ENCODE measurements around the gene TMEM42. TPM values are rescaled to one million over a fixed set of nuclear protein-coding genes. Genes with fewer than 3 reads are reported as not detected.
"Not testable (repeated sequence)": the region's sequence is repeated elsewhere in the genome, so short reads cannot be mapped to it uniquely, and the experiment has no call there.

The TMEM42 gene
- polyA plus RNA-seq, 6 donors from 2014 or later, result 40.8 to 77.0 (median 47.2) TPM

DNA sequence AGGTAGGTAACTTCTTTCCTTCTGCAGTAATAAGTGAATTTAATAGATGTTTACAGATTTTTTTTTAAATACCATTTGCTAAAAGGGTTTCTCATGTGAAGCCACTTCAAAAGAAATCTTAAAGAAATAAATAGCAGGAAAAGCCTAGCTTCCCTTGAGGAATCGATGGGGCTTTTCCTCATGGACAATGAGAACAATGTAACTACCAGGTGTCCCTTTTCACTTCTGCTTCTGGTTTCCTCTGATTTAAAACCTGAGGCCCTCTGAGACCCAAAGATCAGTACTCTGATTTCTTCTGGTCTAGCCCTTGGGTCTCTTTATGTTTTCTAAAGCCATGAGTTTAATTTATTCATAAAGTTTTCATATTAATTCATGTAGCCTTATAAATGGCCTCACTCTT is 13.1 kb upstream of the TMEM42 start:
- Mint-ChIP-seq H3K27me3 (no peaks in the 10 kb centered on the region), H3K36me3 (no peaks in the 10 kb centered on the region), H3K27ac (no peak overlapping the region), H3K4me1 (no peaks in the 10 kb centered on the region), H3K4me3 (no peak overlapping the region), H3K9me3 (peaks cover 0 to 1% (median 0%) of the 10 kb centered on the region in 7 donors)
- ATAC-seq (ENCODE audit: low read depth in 2 of 2) (no peak), DNase-seq (no peak)

- H3K9me3 Mint-ChIP-seq; ATAC-seq (ENCODE audit: low read depth in 2 of 2); H3K36me3 Mint-ChIP-seq; H3K27ac Mint-ChIP-seq; H3K4me1 Mint-ChIP-seq; H3K4me3 Mint-ChIP-seq; H3K27me3 Mint-ChIP-seq; DNase-seq: not testable (repeated sequence)
Observed at GRCh38 chr3:44856663-44857062, 5.0 kb upstream of the TMEM42 start.

DNA sequence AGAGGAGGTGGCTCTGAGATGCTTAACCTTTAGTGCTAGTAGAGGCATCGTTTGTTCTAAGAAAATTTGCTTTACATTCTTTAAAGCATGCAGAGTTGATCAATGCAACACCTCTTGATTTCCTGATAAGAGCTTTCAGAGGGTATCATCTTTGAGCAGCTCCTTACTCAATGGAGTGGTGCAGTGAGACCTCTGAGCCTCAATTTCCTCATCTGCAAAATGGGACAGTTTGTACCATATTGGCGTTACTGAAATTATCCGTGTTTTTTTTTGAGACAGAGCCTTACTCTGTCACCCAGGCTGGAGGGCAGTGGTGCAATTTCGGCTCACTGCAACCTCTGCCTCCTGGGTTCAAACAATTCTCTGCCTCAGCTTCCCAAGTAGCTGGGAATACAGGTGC is 1.6 kb upstream of the TMEM42 start:
- ATAC-seq (ENCODE audit: low read depth in 2 of 2) (no peak), DNase-seq (no peak)
- H3K4me1 Mint-ChIP-seq, result peaks cover 13 to 32% (median 18%) of the 10 kb centered on the region in 3 donors
- H3K4me3 Mint-ChIP-seq, result peak overlapping the region in 3 of 8 donors; percentile 4 to 90 (median 44)
- H3K27me3 Mint-ChIP-seq, result no peaks in the 10 kb centered on the region
- H3K9me3 Mint-ChIP-seq, result no peaks in the 10 kb centered on the region
- H3K27ac Mint-ChIP-seq, result peak overlapping the region in 2 of 6 donors; percentile 7 to 86
- H3K36me3 Mint-ChIP-seq, result no peaks in the 10 kb centered on the region

- Mint-ChIP-seq H3K9me3 (no peaks in the 10 kb centered on the region), H3K27ac (peak overlapping the region; percentile 87 to 96 (median 94)), H3K4me1 (peaks cover 23 to 34% (median 24%) of the 10 kb centered on the region in 3 donors), H3K27me3 (no peaks in the 10 kb centered on the region), H3K36me3 (peaks cover 0 to 8% of the 10 kb centered on the region in 2 donors), H3K4me3 (peak overlapping the region; percentile 82 to 93 (median 90))
- DNase-seq (no peak), ATAC-seq (ENCODE audit: low read depth in 2 of 2) (peak; percentile 16 to 23)
Observed at GRCh38 chr3:44862226-44862637, 520 bp downstream of the TMEM42 start.

DNA sequence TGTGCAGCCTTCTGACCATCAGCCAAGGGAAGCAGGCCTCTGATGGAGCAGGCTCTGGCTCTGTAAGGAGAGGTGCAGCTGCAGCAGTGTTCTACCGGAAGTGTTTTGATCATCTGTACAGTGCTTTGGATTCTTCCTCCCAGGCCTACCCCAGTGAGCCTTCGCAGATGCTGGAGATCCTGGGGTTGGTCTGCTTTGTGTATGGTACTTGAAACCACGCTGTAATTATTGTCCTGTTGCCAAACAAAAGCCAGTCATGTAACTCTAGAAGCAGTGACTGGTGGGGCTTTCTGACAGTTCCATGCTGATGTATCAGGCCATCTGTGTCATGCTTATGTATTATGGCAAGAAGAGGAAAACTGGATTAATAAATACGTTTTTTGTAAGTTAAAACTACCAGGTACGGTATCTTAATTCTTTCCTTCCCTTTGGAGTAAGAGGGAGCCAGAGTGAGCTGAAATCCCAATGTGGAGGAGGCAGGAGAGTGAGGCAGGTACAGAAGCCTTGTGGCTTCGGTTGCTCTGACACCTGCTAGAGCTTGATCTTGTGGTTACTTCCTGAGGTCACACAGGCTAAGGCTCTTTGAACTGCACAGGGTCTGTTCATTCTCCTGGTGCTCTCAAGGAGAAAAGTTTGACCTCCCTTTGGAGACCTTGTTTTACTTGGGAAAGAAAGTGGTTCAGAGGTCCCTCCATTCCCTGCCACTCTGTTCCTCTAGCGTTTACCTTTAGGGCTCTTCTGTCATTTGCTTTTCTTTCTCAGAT is 3.7 kb downstream of the TMEM42 start:
- no peak for ATAC-seq (ENCODE audit: low read depth in 2 of 2)
- H3K4me1 Mint-ChIP-seq, result peaks cover 26 to 34% (median 27%) of the 10 kb centered on the region in 3 donors
- H3K4me3 Mint-ChIP-seq, result peak overlapping the region in 1 of 8 donors; percentile 45
- peaks cover 0 to 11% of the 10 kb centered on the region in 2 donors for H3K36me3 Mint-ChIP-seq
- DNase-seq, result no peak
- H3K27me3 Mint-ChIP-seq, result no peaks in the 10 kb centered on the region
- peaks cover 0 to 5% (median 0%) of the 10 kb centered on the region in 7 donors for H3K9me3 Mint-ChIP-seq
- peak overlapping the region in 3 of 6 donors; percentile 8 to 75 (median 71) for H3K27ac Mint-ChIP-seq

DNA sequence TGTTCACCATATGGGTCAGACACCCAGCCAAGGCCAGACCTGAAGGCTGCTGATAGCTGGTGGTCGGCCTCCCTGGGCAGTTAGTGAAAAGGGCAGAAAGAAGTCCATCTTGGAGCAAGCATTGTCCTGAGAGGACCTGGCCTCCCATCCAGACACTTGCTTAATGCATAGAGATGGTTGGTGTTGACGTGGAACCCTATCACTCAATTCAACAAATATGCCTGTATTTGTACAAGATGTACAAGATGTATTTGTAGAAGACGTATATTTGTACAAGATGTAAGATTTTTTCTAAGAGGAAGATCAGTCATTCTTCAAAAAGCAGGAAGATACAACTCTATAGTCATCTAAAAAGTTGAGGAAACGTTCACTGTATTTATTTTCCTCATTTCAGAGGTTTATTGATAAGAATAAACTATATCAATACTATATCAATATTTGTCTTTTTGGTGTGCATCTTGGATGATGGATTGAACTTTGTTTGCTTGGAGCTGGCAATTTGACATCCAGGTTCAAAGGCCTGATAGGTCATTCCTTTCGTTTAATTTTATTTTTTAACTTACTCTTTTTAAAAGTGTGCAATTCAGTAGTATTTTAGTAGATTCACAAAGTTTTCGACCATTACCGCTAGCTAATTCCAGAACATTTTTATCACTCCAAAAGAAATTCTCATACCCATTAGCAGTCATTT is 5.9 kb downstream of the TMEM42 start:
- no peak for ATAC-seq (ENCODE audit: low read depth in 2 of 2)
- no peak overlapping the region for H3K27ac Mint-ChIP-seq

GRCh38 chr3:44870375-44871061 is 8.8 kb downstream of the TMEM42 start:
- no peak for ATAC-seq (ENCODE audit: low read depth in 2 of 2)
- Mint-ChIP-seq H3K9me3 (peaks cover 0 to 5% (median 0%) of the 10 kb centered on the region in 7 donors), H3K27ac (peak overlapping the region in 1 of 6 donors; percentile 27), H3K4me3 (no peak overlapping the region), H3K4me1 (peaks cover 2 to 13% (median 9%) of the 10 kb centered on the region in 3 donors), H3K36me3 (peaks cover 0 to 11% of the 10 kb centered on the region in 2 donors), H3K27me3 (no peaks in the 10 kb centered on the region)
- no peak for DNase-seq

More for the DNA sequence above, 5.9 kb downstream of the TMEM42 start:
- peaks cover 0 to 5% (median 0%) of the 10 kb centered on the region in 7 donors for H3K9me3 Mint-ChIP-seq
- peaks cover 0 to 11% of the 10 kb centered on the region in 2 donors for H3K36me3 Mint-ChIP-seq
- H3K4me1 Mint-ChIP-seq, result peaks cover 22 to 24% (median 23%) of the 10 kb centered on the region in 3 donors
- H3K4me3 Mint-ChIP-seq, result peak overlapping the region in 1 of 8 donors; percentile 2
- no peak for DNase-seq
- no peaks in the 10 kb centered on the region for H3K27me3 Mint-ChIP-seq

- Mint-ChIP-seq H3K27ac (peak within 1 kb of the TSS in 2 of 6 donors; percentile 37 to 58), H3K36me3 (no peaks in the 10 kb centered on the region), H3K4me3 (no peak within 1 kb of the TSS), H3K9me3 (no peaks in the 10 kb centered on the region), H3K27me3 (no peaks in the 10 kb centered on the region), H3K4me1 (no peaks in the 10 kb centered on the region)
- ATAC-seq (ENCODE audit: low read depth in 2 of 2) (no peak), DNase-seq (no peak)
Observed at GRCh38 chr3:44874308-44874707, 12.6 kb downstream of the TMEM42 start, which contains the start of gene TGM4. Gene TGM4 (plus strand): TSS chr3:44874608. CDS start chr3:44874679, 71 bp downstream.

GRCh38 chr3:44875596-44875995 is 13.9 kb downstream of the TMEM42 start:
- no peak for DNase-seq

GRCh38 chr3:44877333-44877732 is 15.6 kb downstream of the TMEM42 start:
- DNase-seq, result no peak
- no peaks in the 10 kb centered on the region for H3K9me3 Mint-ChIP-seq
- ATAC-seq (ENCODE audit: low read depth in 2 of 2), result no peak
- no peak overlapping the region for H3K4me3 Mint-ChIP-seq
- no peaks in the 10 kb centered on the region for H3K36me3 Mint-ChIP-seq
- H3K27me3 Mint-ChIP-seq, result peaks cover 0 to 3% (median 1%) of the 10 kb centered on the region in 3 donors
- no peak overlapping the region for H3K27ac Mint-ChIP-seq
- H3K4me1 Mint-ChIP-seq, result no peaks in the 10 kb centered on the region

More at GRCh38 chr3:44875596-44875995, 13.9 kb downstream of the TMEM42 start:
- Mint-ChIP-seq H3K9me3 (no peaks in the 10 kb centered on the region), H3K36me3 (no peaks in the 10 kb centered on the region), H3K4me1 (no peaks in the 10 kb centered on the region), H3K27ac (peak overlapping the region in 1 of 6 donors; percentile 37), H3K4me3 (no peak overlapping the region), H3K27me3 (no peaks in the 10 kb centered on the region)
- ATAC-seq (ENCODE audit: low read depth in 2 of 2), result no peak

DNA sequence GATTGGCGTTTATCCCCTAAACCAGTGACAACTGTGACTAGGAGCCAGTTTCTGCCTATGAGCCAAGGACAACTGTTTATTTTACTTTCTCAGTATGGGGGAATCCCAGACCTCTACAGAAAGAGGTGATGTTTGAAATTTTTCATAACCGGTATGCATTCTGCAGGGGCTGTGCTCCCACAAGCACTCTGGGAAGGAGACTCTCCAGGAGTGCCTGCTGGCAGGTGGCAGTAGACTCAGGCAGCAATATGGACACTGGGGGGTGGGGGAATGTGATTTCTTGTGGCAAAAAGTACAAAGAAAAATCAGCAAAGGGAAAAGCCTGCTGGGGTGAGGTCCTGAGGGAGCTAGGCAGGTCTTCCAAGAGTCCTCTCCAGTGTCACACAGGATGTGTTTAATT is 18.6 kb downstream of the TMEM42 start:
- Mint-ChIP-seq H3K4me3 (no peak overlapping the region), H3K4me1 (no peaks in the 10 kb centered on the region), H3K9me3 (no peaks in the 10 kb centered on the region), H3K27ac (peak overlapping the region in 1 of 6 donors; percentile 67), H3K27me3 (peaks cover 0 to 15% (median 13%) of the 10 kb centered on the region in 3 donors), H3K36me3 (no peaks in the 10 kb centered on the region)
- no peak for DNase-seq
- ATAC-seq (ENCODE audit: low read depth in 2 of 2), result no peak

- DNase-seq (no peak), ATAC-seq (ENCODE audit: low read depth in 2 of 2) (no peak)
- Mint-ChIP-seq H3K27me3 (peaks cover 6 to 35% (median 30%) of the 10 kb centered on the region in 3 donors), H3K4me1 (peaks cover 0 to 2% (median 0%) of the 10 kb centered on the region in 3 donors), H3K36me3 (no peaks in the 10 kb centered on the region), H3K4me3 (no peak overlapping the region), H3K9me3 (peaks cover 0 to 1% (median 0%) of the 10 kb centered on the region in 7 donors), H3K27ac (no peak overlapping the region)
Observed at GRCh38 chr3:44883213-44883955, 21.7 kb downstream of the TMEM42 start.

Measured in naive B cell (primary cell).